H9 (cell line): Measurements from ENCODE around the gene KIAA1549. TPM values are rescaled to one million over a fixed set of nuclear protein-coding genes. Genes with fewer than 3 reads are reported as not detected.

Source experiments
- DNase-seq: peaks from one replicate; pipeline ENCODE4 v3.0.0-alpha.2; 2017
- H2AFZ ChIP-seq: one replicate; pipeline ENCODE4 v1.6.1; 2013; ENCODE audit warnings: mild to moderate bottlenecking, low read length, control low read depth, moderate library complexity
- H2AK5ac ChIP-seq: 2 replicates; pipeline ENCODE4 v1.6.1; 2013; ENCODE audit warnings: low read length, control low read depth, mixed read lengths; ENCODE audit not compliant: insufficient read length
- H2BK120ac ChIP-seq: one replicate; pipeline ENCODE4 v1.6.1; 2013; ENCODE audit warnings: low read depth, mild to moderate bottlenecking, low read length, control low read depth, inconsistent platforms; ENCODE audit not compliant: poor library complexity, severe bottlenecking
- H2BK12ac ChIP-seq: 2 replicates; pipeline ENCODE4 v1.6.1; 2013; ENCODE audit warnings: low read length, control low read depth, mixed read lengths, low read depth; ENCODE audit not compliant: insufficient read length
- H2BK15ac ChIP-seq: 2 replicates; pipeline ENCODE4 v1.6.1; 2013; ENCODE audit warnings: low read depth, low read length, control low read depth
- H2BK20ac ChIP-seq: one replicate; pipeline ENCODE4 v1.6.1; 2013; ENCODE audit warnings: low read depth, mild to moderate bottlenecking, low read length, control low read depth, inconsistent platforms; ENCODE audit not compliant: poor library complexity, severe bottlenecking
- H2BK5ac ChIP-seq: 2 replicates; pipeline ENCODE4 v1.6.1; 2013; ENCODE audit warnings: low read length, control low read depth, mixed read lengths; ENCODE audit not compliant: insufficient read length
- H3K14ac ChIP-seq: 2 replicates; pipeline ENCODE4 v1.6.1; 2013; ENCODE audit warnings: low read length, control low read depth; ENCODE audit not compliant: insufficient read depth
- H3K18ac ChIP-seq: 2 replicates; pipeline ENCODE4 v1.6.1; 2013; ENCODE audit warnings: low read depth, mild to moderate bottlenecking, mixed read lengths, low read length, control low read depth; ENCODE audit not compliant: insufficient read length
- H3K23ac ChIP-seq: 2 replicates; pipeline ENCODE4 v1.6.1; 2013; ENCODE audit warnings: low read length, control low read depth, mixed read lengths, low read depth; ENCODE audit not compliant: insufficient read length
- H3K23me2 ChIP-seq: 2 replicates; pipeline ENCODE4 v1.6.1; 2013; ENCODE audit warnings: low read depth, mild to moderate bottlenecking, mixed read lengths, low read length, control low read depth; ENCODE audit not compliant: insufficient read length, poor library complexity, severe bottlenecking
- H3K27ac ChIP-seq: 2 replicates; pipeline ENCODE4 v1.5.1; 2013; ENCODE audit warnings: low read length, control low read depth, mixed read lengths, low read depth; ENCODE audit not compliant: insufficient read length
- H3K27me3 ChIP-seq: 2 replicates; pipeline ENCODE4 v1.6.1; 2013; ENCODE audit warnings: low read length, control low read depth, inconsistent platforms; ENCODE audit not compliant: insufficient read depth
- H3K4ac ChIP-seq: 2 replicates; pipeline ENCODE4 v1.6.1; 2013; ENCODE audit warnings: low read depth, mild to moderate bottlenecking, control low read depth, inconsistent platforms, low read length, moderate library complexity
- H3K4me1 ChIP-seq: 2 replicates; pipeline ENCODE4 v1.6.1; 2013; ENCODE audit warnings: low read length, control low read depth, inconsistent platforms; ENCODE audit not compliant: insufficient read depth
- H3K4me2 ChIP-seq: 2 replicates; pipeline ENCODE4 v1.6.1; 2013; ENCODE audit warnings: low read length, control low read depth, mixed read lengths; ENCODE audit not compliant: insufficient read length, insufficient read depth
- H3K56ac ChIP-seq: 2 replicates; pipeline ENCODE4 v1.6.1; 2013; ENCODE audit warnings: low read depth, mild to moderate bottlenecking, mixed read lengths, low read length, control low read depth; ENCODE audit not compliant: insufficient read length
- H3K79me1 ChIP-seq: 2 replicates; pipeline ENCODE4 v1.6.1; 2013; ENCODE audit warnings: low read depth, mild to moderate bottlenecking, moderate library complexity, low read length, control low read depth, inconsistent platforms; ENCODE audit not compliant: insufficient read depth, poor library complexity, severe bottlenecking
- H3K79me2 ChIP-seq: 2 replicates; pipeline ENCODE4 v1.6.1; 2013; ENCODE audit warnings: low read length, control low read depth, inconsistent platforms; ENCODE audit not compliant: insufficient read depth
- H3K9ac ChIP-seq: 2 replicates; pipeline ENCODE4 v1.6.1; 2013; ENCODE audit warnings: low read length, control low read depth, mixed read lengths; ENCODE audit not compliant: insufficient read length; ENCODE audit errors: extremely low read depth
- H3K9me3 ChIP-seq: one replicate; pipeline ENCODE4 v1.6.1; 2013; ENCODE audit warnings: low read depth, low read length, inconsistent platforms; ENCODE audit not compliant: control insufficient read depth
- H3T11ph ChIP-seq: one replicate; pipeline ENCODE4 v1.6.1; 2013; ENCODE audit warnings: mild to moderate bottlenecking, low read length, control low read depth, inconsistent platforms
- H4K20me1 ChIP-seq: one replicate; pipeline ENCODE4 v1.6.1; 2013; ENCODE audit not compliant: control insufficient read depth, insufficient read length, insufficient read depth
- H4K5ac ChIP-seq: 2 replicates; pipeline ENCODE4 v1.6.1; 2013; ENCODE audit warnings: low read depth, mild to moderate bottlenecking, mixed read lengths, low read length, control low read depth; ENCODE audit not compliant: insufficient read length
- H4K8ac ChIP-seq: replicated peaks from 2 replicates; pipeline ENCODE4 v1.6.1; 2013; ENCODE audit warnings: low read length, control low read depth, mixed read lengths, low read depth; ENCODE audit not compliant: insufficient read length
- H4K91ac ChIP-seq: 2 replicates; pipeline ENCODE4 v1.6.1; 2013; ENCODE audit warnings: low read depth, mild to moderate bottlenecking, moderate library complexity, mixed read lengths, low read length, control low read depth; ENCODE audit not compliant: insufficient read length
- H3K27ac Mint-ChIP-seq, 3 experiments: 2 replicates in 2 of 3; 3 replicates in 1 of 3; pipeline ENCODE4 v1.8.0; 2020 to 2021; ENCODE audit warnings: mixed read lengths in 3 of 3, mild to moderate bottlenecking in 1 of 3, moderate library complexity in 1 of 3
- H3K27me3 Mint-ChIP-seq: 2 replicates; pipeline ENCODE4 v1.8.0; 2021; ENCODE audit warnings: low read depth, mild to moderate bottlenecking, moderate library complexity, mixed read lengths
- H3K36me3 Mint-ChIP-seq, 3 experiments: 2 replicates in 2 of 3; 3 replicates in 1 of 3; pipeline ENCODE4 v1.8.0; 2020 to 2021; ENCODE audit warnings: low read depth in 3 of 3, mixed read lengths in 3 of 3; ENCODE audit not compliant: insufficient read depth in 1 of 3
- H3K4me1 Mint-ChIP-seq, 2 experiments: 2 replicates each; pipeline ENCODE4 v1.8.0; 2020; ENCODE audit warnings: mixed read lengths in 2 of 2
- H3K4me3 Mint-ChIP-seq, 2 experiments: 2 replicates in 1 of 2; 3 replicates in 1 of 2; pipeline ENCODE4 v1.8.0; 2020 to 2021; ENCODE audit warnings: mild to moderate bottlenecking in 2 of 2, mixed read lengths in 2 of 2, moderate library complexity in 1 of 2
- H3K9me3 Mint-ChIP-seq, 2 experiments: 2 replicates in 1 of 2; 3 replicates in 1 of 2; pipeline ENCODE4 v1.8.0; 2020; ENCODE audit warnings: mild to moderate bottlenecking in 2 of 2, mixed read lengths in 2 of 2, moderate library complexity in 1 of 2
- WGBS: extraction: QIAGEN DNeasy Blood & Tissue Kit; methylation state at CpG from one replicate; pipeline ENCODE4 v1.1.7; 2013; ENCODE audit warnings: missing lambda C conversion rate, low lambda C conversion rate, mixed read lengths; ENCODE audit not compliant: insufficient read length; ENCODE audit errors: extremely low coverage; 5-methylcytosine and 5-hydroxymethylcytosine counted together
- total RNA-seq: library from RNA; stranded (reverse); gene quantifications from 2 replicates; pipeline ENCODE4 v1.2.1, GENCODE V29; 2021
- TF ChIP-seq, protein P1 (sequence below): fragments of 200-600 bp; sonication (generic); conservative IDR thresholded peaks from 3 replicates; pipeline ENCODE4 v1.8.0; 2021; ENCODE audit warnings: antibody characterized with exemption, mild to moderate bottlenecking

The KIAA1549 gene
- total RNA-seq, 1 experiment from 2014 or later = 11.9 TPM

DNA sequence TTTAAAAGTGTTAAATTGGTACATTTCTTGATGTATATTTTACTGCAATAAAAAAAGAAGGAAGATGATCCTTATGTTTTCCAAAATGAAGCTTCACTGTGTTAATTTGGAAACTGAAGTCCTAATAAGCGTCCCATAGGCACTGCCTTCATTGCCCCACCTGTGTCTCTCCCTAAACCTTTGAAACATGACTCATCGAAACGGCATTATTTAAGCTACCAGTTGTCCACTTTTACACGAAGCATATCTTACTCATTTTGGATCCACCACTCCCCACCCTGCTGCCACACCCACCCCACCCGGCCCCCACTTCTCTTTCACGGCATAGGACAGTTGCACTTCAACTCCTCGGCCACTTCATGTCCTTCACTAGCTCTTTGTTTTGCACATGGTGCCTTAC is 85.5 kb downstream of the KIAA1549 start:
- Mint-ChIP-seq H3K27ac (no peak overlapping the region), H3K36me3 (peaks cover 19 to 44% (median 43%) of the 10 kb centered on the region in 3 experiments; a peak in 6 of 7 replicates)
- DNase-seq = no peak

More for the DNA sequence above, 85.5 kb downstream of the KIAA1549 start:
- no peak overlapping the region for H3K56ac ChIP-seq
- no peak overlapping the region for H3K27ac ChIP-seq
- H3K27me3 ChIP-seq = no peaks in the 10 kb centered on the region
- no peak overlapping the region for H2BK120ac ChIP-seq
- Mint-ChIP-seq H3K4me1 (peaks cover 4% of the 10 kb centered on the region in 2 experiments), H3K27me3 (no peaks in the 10 kb centered on the region), H3K9me3 (no peaks in the 10 kb centered on the region), H3K4me3 (no peak overlapping the region)
- no peak overlapping the region for H2BK12ac ChIP-seq
- H2BK20ac ChIP-seq = no peak overlapping the region
- H3T11ph ChIP-seq = no peak overlapping the region
- H4K8ac ChIP-seq = no peak overlapping the region
- no peak overlapping the region for H3K4ac ChIP-seq
- no peaks in the 10 kb centered on the region for H3K23me2 ChIP-seq
- TF ChIP-seq, protein P1, sequence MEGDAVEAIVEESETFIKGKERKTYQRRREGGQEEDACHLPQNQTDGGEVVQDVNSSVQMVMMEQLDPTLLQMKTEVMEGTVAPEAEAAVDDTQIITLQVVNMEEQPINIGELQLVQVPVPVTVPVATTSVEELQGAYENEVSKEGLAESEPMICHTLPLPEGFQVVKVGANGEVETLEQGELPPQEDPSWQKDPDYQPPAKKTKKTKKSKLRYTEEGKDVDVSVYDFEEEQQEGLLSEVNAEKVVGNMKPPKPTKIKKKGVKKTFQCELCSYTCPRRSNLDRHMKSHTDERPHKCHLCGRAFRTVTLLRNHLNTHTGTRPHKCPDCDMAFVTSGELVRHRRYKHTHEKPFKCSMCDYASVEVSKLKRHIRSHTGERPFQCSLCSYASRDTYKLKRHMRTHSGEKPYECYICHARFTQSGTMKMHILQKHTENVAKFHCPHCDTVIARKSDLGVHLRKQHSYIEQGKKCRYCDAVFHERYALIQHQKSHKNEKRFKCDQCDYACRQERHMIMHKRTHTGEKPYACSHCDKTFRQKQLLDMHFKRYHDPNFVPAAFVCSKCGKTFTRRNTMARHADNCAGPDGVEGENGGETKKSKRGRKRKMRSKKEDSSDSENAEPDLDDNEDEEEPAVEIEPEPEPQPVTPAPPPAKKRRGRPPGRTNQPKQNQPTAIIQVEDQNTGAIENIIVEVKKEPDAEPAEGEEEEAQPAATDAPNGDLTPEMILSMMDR = no peak
- H3K9ac ChIP-seq = no peak overlapping the region
- H3K9me3 ChIP-seq = no peaks in the 10 kb centered on the region
- H3K18ac ChIP-seq = no peak overlapping the region
- H2AFZ ChIP-seq = no peak overlapping the region
- H3K4me2 ChIP-seq = no peak overlapping the region
- H3K4me1 ChIP-seq = no peaks in the 10 kb centered on the region
- no peaks in the 10 kb centered on the region for H4K20me1 ChIP-seq
- H3K23ac ChIP-seq = no peak overlapping the region
- H2BK5ac ChIP-seq = no peak overlapping the region
- H4K5ac ChIP-seq = no peak overlapping the region
- H2BK15ac ChIP-seq = no peak overlapping the region
- H4K91ac ChIP-seq = no peak overlapping the region
- no peaks in the 10 kb centered on the region for H3K79me2 ChIP-seq
- H3K14ac ChIP-seq = no peak overlapping the region
- no peaks in the 10 kb centered on the region for H3K79me1 ChIP-seq
- H2AK5ac ChIP-seq = no peak overlapping the region
- WGBS = no CpG with 5 or more reads among the region's 7 CpGs
